Measurements from ENCODE around the gene VTI1B. TPM values are rescaled to one million over a fixed set of nuclear protein-coding genes. Genes with fewer than 3 reads are reported as not detected.
A peak's percentile ranks its signal among the peaks of the same experiment; 100 is the strongest.
"Not testable (repeated sequence)": the region's sequence is repeated elsewhere in the genome, so short reads cannot be mapped to it uniquely, and the experiment has no call there.

Gene VTI1B, protein sequence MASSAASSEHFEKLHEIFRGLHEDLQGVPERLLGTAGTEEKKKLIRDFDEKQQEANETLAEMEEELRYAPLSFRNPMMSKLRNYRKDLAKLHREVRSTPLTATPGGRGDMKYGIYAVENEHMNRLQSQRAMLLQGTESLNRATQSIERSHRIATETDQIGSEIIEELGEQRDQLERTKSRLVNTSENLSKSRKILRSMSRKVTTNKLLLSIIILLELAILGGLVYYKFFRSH
- total RNA-seq (2014; rRNA removed; shearing (Covaris generic)), result 54.6 and 54.9 TPM in 2 replicates

DNA sequence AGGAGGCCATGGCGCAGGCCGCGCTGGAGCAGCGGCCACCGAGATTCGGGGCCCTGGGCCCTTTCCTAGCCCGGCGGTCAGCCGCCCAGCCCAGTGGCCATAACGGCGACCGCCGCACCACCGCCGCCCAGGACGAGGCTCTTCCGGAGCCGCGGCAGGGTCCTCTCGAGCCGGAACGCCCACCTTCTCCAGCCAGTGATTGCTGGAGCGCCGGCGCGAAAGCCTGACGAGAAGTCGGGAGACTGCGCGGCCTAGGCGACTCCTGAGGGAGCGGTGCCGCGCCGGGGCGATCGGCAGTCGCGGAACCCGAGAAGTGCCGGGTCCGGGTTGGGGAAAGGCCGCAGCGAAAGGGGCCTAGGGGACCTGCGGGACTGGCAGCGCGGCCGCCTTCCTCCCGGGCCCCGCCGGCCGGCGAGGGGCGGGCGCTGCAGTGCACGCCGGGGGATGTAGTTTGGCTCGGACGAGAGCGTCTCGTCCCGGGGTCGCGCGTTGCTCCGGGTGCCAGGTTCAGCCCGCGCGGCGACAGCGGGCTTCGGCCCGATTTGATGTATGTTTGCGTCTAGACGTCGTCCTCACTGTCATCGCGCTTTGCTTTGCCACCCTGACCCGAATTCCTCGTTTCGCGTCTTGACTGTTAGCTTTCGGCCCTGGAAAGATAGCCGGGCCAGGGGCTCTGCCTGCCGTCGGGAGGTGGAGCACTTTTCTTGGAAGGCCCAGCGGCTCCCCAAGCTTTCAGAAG lies at the start of gene VTI1B:
VTI1B (minus strand) TSS at position 153 of the 739 bp plus-strand sequence; CDS start at position 10, 143 bp downstream.
- DNase-seq (ENCODE audit: low read depth), result peak; percentile 73

DNA sequence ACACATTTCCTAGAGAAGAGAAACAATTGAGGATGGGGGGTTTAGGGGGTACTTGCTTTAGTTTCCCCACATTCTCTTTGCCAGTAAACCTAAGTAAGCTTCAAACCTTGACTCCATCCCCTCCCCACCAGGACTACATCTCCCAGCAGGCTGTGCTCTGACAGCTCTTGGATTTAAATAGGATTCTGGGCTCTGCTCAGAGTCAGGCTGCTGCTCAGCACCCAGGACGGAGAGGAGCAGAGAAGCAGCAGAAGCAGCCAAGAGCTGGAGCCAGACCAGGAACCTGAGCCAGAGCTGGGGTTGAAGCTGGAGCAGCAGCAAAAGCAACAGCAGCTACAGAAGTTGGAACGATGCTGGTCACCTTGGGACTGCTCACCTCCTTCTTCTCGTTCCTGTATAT lies 47.9 kb upstream of the VTI1B start:
- DNase-seq (ENCODE audit: low read depth), result peak; percentile 24

DNA sequence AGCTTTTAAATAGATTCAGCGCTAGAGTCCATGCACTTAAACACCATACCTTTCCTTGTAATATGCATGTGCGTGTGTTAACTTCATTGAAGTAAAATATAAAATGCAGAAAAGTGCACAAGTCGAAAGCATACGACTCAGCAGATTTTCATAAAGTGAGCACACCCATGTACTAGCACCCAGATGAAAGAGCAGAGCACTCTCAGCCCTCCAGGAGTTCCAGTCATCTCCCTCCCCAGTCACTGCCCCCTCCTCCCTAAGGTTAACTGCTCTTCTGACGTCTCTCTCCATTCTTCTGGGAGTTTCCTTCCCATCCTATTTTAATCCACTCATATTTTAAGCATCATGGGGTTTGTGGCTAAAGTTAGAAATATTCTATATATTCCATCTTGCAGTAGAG lies 47.4 kb upstream of the VTI1B start:
- no peak for DNase-seq (ENCODE audit: low read depth)

DNA sequence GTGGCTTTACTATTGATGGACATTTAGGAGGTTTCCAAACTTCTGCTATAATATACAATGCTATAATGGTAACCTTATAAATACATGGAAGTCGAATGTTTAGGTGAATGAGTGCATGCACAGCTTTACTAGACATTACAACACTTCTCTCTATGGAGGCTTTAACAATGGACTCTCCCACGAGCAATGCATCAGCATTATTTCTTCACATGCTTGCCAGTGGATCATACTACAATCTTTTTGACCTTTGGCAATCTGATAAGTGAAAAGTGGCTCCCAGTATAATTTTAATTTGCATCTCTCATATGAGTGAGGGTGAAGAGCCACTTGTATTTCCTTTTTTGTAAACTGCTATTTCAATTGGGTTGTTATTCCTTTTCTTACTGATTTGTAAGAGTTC lies 45.4 kb upstream of the VTI1B start:
- no peak for DNase-seq (ENCODE audit: low read depth)

DNA sequence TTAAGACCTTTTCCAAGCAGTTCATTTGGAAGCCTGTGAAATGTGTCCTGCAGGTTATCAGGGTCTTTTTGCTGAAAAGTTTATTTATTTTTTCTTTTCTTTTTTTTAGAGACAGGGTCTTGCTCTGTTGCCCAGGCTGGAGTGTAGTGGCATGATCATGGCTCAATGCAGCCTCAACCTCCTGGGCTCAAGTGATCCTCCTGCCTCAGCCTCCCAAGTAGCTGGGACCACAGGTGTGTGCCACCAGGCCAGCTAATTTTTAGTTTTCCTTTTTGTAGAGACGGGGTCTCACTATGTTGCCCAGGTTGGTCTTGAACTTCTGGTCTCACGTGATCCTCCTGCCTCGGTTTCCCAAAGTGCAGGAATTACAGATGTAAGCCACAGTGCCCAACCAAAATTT lies 45.0 kb upstream of the VTI1B start:
- DNase-seq (ENCODE audit: low read depth), result not testable (repeated sequence)

DNA sequence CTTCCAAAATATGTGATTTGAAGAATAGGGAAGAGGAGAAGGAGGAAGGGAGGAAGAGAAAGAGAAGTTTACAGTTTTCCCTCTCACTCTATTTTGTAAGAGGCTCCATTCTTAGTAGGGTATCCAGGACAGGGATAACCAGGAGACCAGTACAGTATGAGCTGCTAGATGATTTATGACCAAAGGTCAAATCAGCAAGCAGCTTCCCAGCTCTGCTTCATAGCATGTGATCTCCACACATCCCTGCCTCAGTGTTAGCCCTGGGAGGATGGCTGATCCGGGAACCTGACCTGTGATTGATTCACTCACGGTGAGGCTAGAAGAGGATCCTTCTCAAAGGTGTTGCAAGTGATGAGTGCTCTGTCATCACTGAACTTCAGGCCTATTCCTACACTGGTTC lies 43.8 kb upstream of the VTI1B start:
- no peak for DNase-seq (ENCODE audit: low read depth)

DNA sequence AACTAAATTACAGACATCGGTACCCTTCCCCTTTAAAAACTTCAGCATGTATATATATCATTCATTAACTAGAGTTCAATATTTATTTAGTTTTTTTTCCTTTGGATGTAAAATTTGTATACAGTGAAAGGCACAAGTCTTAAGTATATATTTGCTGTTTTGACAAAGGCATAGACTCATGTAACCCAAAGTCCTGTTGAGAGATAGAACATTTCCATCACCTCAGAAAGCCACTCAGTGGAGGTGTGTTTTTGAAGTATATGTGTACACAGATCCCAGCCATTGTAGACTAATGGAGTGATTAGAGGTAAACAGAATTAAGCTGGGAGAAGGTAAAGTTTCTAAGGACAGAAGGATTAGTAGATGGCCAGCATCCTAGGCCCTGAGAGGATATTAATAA lies 42.6 kb upstream of the VTI1B start:
- DNase-seq (ENCODE audit: low read depth), result no peak

DNA sequence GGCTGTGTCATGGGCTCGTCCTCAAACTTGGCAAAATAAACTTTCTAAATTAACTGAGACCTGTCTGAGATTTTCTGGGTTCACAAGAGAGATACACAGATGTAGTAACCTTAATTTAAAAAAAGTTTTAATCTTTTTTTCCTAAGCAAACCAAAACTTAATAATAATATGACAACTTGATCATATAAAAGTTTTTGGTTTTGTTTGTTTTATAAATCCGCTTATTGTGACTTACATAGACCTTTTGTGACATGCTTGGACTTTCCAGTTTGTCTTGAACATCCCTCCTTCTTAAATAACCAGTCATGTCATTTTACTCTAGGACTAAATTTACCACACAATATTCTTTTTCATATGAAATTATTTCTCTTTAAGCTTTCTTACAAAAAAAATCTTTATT lies 35.8 kb upstream of the VTI1B start:
- no peak for DNase-seq (ENCODE audit: low read depth)

DNA sequence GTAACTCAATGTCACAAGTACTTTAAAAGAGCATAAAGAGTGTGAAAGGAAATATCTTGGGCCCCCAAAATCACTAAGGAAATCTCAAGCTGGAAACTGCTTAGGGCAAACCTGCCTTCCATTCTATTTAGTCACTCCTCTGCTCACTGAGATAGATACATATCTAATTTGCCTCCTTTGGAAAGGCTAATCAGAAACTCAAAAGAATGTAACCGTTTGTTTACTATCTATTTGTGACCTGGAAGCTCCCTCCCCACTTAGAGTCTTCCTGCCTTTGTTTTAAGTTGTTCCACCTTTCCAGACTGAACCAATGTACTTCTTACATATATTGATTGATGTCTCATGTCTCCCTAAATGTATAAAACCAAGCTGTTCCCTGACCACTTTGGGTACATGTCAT lies 35.4 kb upstream of the VTI1B start:
- DNase-seq (ENCODE audit: low read depth), result not testable (repeated sequence)

DNA sequence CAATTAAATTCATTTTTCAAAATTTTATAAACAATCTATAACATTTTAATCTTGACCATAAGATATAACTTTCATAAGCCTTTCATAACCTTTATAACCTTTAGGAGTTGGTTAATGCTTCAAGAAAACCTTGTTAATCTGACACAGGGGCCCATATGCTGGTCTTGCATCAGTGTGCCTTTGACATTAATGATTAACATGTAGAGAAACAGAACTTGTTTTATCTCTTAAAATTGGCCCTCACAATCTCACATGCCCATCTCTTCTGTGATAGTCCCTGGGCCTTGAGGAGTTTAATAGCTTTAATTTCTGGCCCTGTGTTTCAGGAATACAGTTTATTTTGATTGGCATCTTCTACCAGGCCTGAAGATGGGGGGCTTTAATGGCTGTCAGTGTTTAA lies 34.9 kb upstream of the VTI1B start:
- not testable (repeated sequence) for DNase-seq (ENCODE audit: low read depth)

DNA sequence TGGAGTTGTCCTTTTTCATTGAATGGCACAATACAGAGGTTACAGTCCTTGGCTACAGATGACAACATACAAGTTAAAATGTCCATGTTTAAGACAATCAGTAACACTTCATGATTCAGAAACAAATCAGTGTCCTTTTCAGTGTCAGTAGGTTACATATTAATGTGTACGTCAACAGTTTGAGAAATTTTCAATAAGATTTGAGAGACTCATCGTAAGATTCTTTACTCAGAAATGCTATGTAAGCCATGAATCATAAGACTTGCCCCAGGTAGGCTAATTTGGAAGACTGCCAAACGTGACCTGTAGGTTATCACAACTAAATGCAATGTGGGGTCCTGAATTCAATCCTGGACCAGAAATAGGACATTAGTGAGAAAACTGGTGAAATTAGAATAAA lies 30.8 kb upstream of the VTI1B start:
- DNase-seq (ENCODE audit: low read depth), result no peak

DNA sequence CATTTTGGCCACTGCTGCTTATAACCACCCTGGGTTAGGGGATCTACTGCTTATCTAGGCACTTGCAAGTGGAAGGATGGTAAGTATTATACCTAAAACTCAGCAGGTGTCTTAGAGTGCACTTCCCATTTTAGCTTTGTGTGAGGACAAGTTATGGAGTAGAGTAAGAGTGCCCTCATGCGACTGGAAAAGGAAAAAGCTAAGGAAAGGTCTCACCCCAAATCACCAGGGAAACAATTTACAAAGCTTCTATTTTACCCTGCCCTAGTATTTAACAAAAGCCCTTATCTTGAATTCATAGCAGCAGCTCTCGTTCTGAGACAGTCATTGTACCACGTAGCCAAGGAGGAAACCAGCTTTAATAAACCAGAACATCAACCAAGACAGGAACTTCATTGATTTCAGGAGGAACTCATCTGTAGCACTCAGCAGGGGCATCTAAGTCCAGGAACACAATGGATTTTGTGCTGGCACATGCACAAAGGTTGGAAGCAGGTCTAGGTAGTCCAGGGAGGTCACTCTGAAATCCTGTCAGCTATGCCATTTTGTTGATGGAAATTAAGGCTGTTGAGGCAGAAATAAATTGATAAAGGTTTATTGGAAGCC lies 30.2 kb upstream of the VTI1B start:
- peak; percentile 58 for DNase-seq (ENCODE audit: low read depth)

DNA sequence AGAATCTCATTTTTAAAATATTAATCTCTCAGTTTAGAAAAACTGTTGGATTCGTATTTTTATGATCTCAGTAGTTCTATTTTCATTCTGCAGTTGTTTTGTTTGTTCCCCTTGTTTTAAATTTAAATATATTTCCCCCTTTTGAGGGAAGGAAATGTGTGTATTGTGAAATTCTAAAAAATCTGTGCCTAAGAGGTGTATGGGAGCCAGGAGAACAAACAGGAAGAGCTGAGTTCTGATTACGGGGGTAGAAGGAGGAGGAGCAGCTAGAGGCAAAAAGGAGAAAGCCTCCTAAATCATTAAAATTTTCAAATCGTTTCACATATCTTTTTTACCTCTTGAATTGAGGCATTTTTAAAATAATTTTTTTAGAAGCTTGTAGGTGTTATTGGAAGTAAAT lies 29.6 kb upstream of the VTI1B start:
- no peak for DNase-seq (ENCODE audit: low read depth)

DNA sequence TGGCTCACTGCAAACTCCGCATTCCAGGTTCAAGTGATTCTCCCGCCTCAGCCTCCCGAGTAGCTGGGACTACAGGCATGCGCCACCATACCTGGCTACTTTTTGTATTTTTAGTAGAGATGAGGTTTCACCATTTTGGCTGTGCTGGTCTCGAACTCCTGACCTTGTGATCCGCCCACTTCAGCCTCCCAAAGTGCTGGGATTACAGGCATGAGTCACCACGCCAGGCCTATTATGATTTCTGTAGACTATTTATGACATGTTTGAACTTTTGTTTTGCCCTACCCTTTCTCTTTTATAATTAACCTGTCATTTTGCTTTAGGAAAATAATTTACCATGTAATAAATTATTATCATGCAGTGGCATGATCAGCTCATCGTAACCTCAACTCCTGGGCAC lies 27.1 kb upstream of the VTI1B start, which contains the start of gene RDH12:
RDH12 (plus strand) TSS at position 395 of the 400 bp plus-strand sequence. CDS start 20,757 bp downstream, outside the sequence.
- peak; percentile 3 for DNase-seq (ENCODE audit: low read depth)

DNA sequence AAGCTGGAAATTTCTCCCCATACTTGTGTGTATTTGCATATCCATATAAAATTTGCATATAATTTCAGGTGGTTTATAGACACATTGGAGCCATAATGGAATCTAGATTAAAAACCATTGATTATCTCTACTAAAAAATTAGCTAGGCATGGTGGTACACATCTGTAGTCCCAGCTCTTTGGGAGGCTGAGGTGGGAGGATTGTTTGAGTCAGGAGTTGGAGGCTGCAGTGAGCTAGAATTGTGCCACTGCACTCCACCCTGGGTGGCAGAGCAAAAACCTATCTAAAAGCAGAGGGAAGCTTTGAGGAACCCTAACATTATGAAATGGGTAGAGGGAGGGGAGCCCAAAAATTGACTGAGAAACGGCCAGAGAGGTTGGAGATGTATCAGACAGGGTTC lies 23.7 kb upstream of the VTI1B start:
- no peak for DNase-seq (ENCODE audit: low read depth)

DNA sequence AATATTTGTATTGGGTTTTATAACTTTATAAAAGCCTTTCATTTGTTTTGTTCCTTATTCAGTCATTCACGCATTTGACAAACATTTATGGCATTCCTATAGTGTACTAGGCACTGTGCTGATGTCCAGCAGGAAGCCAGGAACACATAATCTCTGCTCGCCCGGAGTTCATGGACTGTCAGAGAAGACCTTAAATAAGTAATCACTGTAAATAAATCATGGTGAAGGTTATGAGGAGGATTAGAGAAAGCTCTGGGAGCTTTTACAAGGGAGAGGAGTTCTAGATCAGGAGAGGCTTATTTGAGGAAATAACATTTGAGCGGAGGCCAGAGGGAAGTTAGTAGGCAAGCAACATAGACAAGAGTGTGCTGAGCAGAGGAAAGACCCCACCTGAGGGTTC lies 22.6 kb upstream of the VTI1B start:
- DNase-seq (ENCODE audit: low read depth), result no peak

DNA sequence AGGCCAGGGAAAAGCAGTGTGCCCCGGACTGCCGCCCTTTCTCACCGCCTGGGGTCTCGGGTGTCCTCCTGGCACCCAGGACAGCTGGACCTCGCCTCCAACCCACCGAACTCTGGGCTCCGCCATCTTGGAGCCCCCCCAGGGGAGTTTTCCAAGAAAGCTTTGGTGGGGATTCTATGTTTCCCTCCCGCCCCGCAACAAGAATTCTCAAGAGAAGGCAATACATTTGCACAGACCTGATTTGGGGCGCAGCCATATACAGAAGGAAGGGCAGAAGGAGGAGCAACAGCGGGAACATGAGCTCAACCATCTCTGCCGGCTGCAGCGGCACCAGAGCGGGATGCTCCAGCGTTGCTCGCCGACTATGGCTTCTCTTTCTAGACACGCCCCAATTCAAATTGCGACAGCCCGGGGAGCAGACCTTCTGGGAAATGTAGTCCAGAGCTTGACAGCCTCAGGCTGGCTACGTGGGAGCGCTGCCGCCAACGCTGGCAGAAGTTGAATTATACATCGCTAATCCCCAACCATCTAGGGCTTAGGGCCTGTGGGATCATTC lies 21.0 kb upstream of the VTI1B start, which contains the start of gene RDH11:
RDH11 (minus strand) TSS at position 371 of the 556 bp plus-strand sequence; CDS start at position 310, 61 bp downstream.
- peak; percentile 92 for DNase-seq (ENCODE audit: low read depth)

DNA sequence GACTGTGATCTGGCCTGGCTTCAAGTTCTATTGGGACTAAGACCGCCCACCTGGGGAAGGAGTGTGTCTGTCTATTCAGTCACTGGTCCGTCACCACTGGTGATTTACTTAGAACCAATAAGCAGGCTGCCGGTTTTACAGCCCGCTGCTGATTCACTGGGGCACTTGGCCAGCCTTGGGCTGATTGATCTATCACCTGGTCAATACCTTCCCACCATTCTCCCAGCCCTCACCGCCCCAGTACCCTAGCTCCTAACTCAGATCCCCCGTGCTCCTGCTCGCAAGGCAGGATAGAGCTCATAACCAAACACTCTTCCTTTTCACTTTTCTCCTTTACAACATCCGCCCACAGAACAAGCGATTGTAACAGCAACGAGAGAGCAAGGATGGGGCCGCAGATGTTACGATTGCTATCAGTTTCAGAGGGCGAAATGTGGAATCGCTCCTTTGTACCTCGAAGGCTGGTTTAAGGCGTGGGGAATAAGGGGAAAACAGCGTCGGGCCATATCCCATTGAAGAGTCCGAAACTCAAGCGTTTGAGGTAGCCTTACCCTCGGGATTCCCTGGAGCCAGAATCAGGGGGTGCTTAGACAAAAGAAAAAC lies 20.5 kb upstream of the VTI1B start:
- peak; percentile 94 for DNase-seq (ENCODE audit: low read depth)

DNA sequence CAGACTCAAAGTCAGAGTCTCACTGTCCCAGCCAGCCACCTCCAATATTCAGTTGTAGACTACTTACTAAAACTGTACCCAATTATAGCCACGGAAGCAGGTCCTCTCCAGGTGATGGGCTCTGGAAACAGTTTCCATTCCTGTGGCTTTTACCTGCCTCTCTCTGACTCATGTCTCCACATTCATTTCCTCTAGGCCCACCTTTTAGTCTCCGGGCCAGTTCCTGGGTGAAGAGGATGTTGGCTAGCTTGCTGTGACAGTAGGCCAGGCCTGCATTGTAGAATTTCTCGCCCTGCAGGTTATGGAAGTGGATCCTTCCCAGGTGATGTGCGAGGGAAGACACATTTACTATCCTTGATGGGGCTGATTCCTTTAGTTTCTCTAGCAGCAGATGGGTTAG lies 15.6 kb upstream of the VTI1B start:
- DNase-seq (ENCODE audit: low read depth), result no peak

DNA sequence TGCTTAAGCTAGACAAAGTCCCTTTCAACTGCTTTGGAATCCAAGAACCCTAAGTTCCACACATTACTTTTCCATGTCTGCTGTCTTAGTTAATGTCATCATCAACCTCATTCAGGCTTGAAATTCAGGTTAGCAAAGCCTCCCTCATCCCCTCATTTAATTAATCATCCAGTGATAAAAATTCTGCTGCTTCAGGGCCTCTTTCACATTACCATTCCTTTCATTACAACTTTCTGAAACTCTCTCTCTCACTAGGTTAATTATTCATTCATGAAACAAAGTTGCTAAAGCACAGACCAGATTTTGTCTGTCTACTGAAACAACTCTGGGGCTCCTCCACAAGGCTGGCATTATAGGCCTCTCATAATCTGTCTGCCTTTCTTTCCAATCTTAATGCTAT lies 9.4 kb upstream of the VTI1B start:
- DNase-seq (ENCODE audit: low read depth), result no peak

DNA sequence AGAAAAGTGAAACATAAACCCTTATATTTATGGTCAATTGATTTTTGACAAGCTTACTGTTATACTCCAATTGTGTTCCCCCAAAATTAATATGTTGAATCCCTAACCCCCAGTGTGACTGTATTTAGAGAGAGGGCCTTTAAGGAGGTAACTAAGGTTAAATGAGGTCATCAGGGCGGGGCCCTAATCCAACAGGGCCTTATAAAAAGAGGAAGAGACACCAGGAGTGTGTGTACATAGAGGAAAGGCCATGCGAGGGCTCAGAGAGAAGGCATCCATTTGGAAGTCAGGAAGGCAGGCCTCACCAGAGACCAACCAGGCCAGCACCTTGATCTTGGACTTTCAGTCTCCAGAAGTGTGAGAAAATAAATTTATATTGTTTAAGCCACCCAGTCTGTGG lies 6.5 kb upstream of the VTI1B start:
- DNase-seq (ENCODE audit: low read depth), result peak; percentile 14

DNA sequence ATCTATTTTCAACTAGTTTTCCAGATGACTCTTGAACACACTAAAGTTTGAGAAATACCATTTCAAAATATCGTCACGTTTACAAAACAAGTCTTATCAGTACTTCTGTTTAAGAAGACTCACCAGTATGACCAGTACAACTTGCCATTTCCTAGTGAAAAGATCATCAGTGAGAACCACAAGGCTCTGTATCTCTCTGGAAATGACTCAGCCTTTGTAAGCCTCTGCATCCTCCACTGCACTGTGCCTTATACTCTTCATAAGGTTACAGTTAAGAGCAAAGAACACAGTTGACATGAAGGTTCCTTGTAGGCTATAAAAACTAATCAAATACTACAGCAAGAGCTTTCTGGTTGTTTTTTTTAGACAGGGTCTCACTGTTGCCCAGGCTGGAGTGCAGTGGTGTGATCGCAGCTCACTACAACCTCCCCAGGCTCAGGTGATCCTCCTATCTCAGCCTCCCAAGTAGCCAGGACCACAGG lies 5.7 kb upstream of the VTI1B start:
- DNase-seq (ENCODE audit: low read depth), result peak; percentile 84

All from M059J (cell line).